Adrenal gland (tissue), 5 donors: Measurements from ENCODE around the gene CEP104.

Experiments used
- CTCF ChIP-seq, 6 experiments: fragments of 450-650 bp in 4 of 6; fragments of 200-600 bp in 2 of 6; sonication (generic) in 1 of 6; IDR thresholded peaks; 1 replicate in 5 of 6; 2 replicates in 1 of 6; pipeline versions ENCODE4 v1.5.1 to v1.8.0; 2016 to 2021; ENCODE audit warnings: antibody characterized with exemption in 6 of 6, mild to moderate bottlenecking in 2 of 6, moderate library complexity in 1 of 6
- POLR2A ChIP-seq, 2 donors: fragments of 450-650 bp; IDR thresholded peaks; one replicate each; pipeline ENCODE4 v1.6.1; 2017; ENCODE audit warnings: antibody characterized with exemption in 2 of 2, mild to moderate bottlenecking in 2 of 2, moderate library complexity in 1 of 2
- donor health status: DM: no; HTN: no; CAD: no.

GRCh38 chr1:3785045-3785444 is 72.0 kb downstream of the CEP104 start:
- TF ChIP-seq CTCF (IDR thresholded peaks at IDR 0.05) (no peak), POLR2A (IDR thresholded peaks at IDR 0.05) (no peak)
